AG04450 (cell line): Measurements from ENCODE around the gene XNDC1N. TPM values are rescaled to one million over a fixed set of nuclear protein-coding genes. Genes with fewer than 3 reads are reported as not detected.

Source experiments
- CTCF ChIA-PET: fragments of 300-600, 350-600 bp; formaldehyde crosslinking; extraction: SDS; loops from one replicate; lab custom pipeline; 2022; ENCODE audit warnings: antibody characterized with exemption, inconsistent platforms; lab: Charles Lee
- POLR2A ChIA-PET: fragments of 350-600 bp; formaldehyde crosslinking; extraction: SDS; loops from one replicate; lab custom pipeline; 2021; ENCODE audit warnings: antibody characterized with exemption, inconsistent platforms; lab: Yijun Ruan, JAX
- DNase-seq: peaks from one replicate; pipeline ENCODE4 v3.0.0-alpha.2; 2011; ENCODE audit warnings: low read depth, low spot score
- H3K27ac ChIP-seq: one replicate; pipeline ENCODE4 v1.5.1; 2012; ENCODE audit warnings: low read depth, low read length, control low read depth
- H3K27me3 ChIP-seq: one replicate; pipeline ENCODE4 v1.6.0; 2012; ENCODE audit warnings: low read length; ENCODE audit not compliant: control insufficient read depth, insufficient read depth
- H3K4me3 ChIP-seq: 2 replicates; pipeline ENCODE4 v1.5.1; 2011; ENCODE audit warnings: mild to moderate bottlenecking, low read depth, low read length, control low read depth
- H3K9me3 ChIP-seq: 2 replicates; pipeline ENCODE4 v1.5.1; 2012; ENCODE audit warnings: low read length; ENCODE audit not compliant: control insufficient read depth, insufficient read depth
- polyA plus RNA-seq: library from polyadenylated mRNA; depleted of rRNA; stranded (reverse); fragments of >200 nt; gene quantifications from 2 replicates; pipeline ENCODE4 v1.2.3, GENCODE V29; 2011
- TF ChIP-seq, protein P1 (sequence below): IDR thresholded peaks from 2 replicates; pipeline ENCODE4 v1.5.1; 2011; ENCODE audit warnings: low read depth, low read length, control low read depth, inconsistent platforms

The XNDC1N gene
- polyA plus RNA-seq, 1 experiment: 3.1 TPM

DNA sequence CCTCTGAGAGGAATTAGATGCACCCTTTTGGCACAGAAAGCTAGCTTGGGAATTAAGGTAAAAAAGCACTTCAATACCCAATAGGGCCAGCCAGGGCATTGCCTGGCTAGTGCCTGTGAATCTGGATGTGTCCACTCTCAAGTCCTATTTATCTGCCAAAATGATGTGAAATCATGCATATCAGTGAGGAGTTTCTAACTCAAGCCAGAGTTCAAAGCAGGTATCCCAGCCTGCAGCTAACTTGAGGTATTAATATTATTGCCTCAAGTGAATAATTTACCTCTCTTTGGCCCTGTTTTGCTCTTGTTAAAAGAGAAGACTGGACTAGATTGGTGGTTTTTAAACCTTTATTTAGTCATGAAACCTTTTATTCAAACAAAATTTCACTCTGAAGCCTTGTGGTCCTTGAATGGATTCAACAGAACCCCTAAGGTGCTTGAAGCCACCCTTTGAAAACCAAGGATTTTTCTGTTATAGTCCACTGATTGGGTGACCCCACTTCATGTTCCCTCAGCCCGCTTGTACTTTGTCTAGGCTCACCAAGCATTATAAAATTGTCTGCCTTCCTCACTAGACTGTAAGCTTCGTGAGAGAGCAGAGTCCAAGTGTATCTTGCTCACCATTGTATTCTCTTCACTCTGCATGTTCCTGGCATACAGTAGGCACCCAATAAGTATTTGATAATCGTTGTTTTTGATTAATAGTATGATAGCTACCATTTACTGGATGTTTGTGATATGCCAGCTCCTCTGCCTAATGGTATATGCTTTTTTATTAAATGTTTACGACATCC is 4.9 kb upstream of the XNDC1N start:
- H3K4me3 ChIP-seq: no peak overlapping the region
- no peaks in the 10 kb centered on the region for H3K27me3 ChIP-seq
- CTCF ChIA-PET: no interaction called here
- TF ChIP-seq, protein P1, sequence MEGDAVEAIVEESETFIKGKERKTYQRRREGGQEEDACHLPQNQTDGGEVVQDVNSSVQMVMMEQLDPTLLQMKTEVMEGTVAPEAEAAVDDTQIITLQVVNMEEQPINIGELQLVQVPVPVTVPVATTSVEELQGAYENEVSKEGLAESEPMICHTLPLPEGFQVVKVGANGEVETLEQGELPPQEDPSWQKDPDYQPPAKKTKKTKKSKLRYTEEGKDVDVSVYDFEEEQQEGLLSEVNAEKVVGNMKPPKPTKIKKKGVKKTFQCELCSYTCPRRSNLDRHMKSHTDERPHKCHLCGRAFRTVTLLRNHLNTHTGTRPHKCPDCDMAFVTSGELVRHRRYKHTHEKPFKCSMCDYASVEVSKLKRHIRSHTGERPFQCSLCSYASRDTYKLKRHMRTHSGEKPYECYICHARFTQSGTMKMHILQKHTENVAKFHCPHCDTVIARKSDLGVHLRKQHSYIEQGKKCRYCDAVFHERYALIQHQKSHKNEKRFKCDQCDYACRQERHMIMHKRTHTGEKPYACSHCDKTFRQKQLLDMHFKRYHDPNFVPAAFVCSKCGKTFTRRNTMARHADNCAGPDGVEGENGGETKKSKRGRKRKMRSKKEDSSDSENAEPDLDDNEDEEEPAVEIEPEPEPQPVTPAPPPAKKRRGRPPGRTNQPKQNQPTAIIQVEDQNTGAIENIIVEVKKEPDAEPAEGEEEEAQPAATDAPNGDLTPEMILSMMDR: no peak
- DNase-seq: no peak
- POLR2A ChIA-PET: no interaction called here
- H3K9me3 ChIP-seq: no peaks in the 10 kb centered on the region; the same call in 1 of the 2 replicates
- no peak overlapping the region for H3K27ac ChIP-seq

DNA sequence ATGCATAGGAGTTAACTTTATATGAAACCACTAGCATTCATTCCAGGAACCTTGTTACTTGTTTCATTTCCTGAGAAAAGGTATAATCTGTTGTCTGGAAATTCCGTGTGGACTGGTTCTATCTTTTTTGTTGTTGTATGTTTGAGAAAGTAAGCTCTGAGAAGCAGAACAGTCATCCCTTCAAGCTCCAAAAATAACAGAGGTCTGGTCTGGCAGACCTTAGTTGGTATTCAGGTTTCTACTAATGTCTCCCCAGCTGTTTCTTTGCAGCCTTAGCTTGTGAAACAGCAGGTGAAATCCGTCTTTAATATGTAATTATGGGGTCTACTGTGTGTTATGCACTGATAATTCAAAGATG is 2.8 kb upstream of the XNDC1N start:
- no peak overlapping the region for H3K27ac ChIP-seq
- POLR2A ChIA-PET: no interaction called here
- DNase-seq: no peak
- no peak overlapping the region for H3K4me3 ChIP-seq
- no peaks in the 10 kb centered on the region; the same call in 1 of the 2 replicates for H3K9me3 ChIP-seq
- no peaks in the 10 kb centered on the region for H3K27me3 ChIP-seq
- CTCF ChIA-PET: interaction anchor here (0.6 kb wide), 1 partner anchor 11 kb away, joined by 9 read pairs; no protein-coding TSS in a partner anchor
- TF ChIP-seq, protein P1: no peak

DNA sequence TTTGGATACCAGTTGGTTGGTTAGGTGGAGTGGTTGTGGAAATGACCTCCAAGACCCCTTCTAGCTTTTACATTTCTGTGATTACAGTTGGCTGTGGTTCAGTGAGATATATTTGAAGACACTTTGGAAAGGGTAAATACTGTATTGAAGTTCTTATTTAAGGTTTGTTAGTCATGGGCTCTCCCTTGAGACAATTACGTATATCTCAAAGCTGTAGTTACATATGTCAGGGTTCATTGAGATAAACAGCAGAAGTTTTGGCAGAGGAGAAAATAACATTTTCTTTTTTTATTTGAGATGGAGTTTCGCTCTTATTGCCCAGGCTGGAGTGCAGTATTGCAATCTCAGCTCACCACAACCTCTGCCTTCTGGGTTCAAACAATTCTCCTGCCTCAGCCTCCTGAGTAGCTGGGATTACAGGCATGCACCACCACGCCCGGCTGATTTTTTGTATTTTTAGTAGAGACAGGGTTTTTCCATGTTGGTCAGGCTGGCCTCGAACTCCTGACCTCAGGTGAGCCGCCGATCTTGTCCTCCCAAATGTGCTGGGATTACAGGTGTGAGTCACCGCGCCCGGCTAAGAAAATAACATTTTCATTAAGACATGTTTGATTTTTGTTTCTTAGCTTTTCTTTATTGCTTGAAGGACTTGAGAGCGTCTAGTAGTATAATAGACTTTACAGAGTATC is 2.3 kb upstream of the XNDC1N start:
- CTCF ChIA-PET: interaction anchor here (0.6 kb wide), 1 partner anchor 11 kb away, joined by 9 read pairs; no protein-coding TSS in a partner anchor
- Histone ChIP-seq H3K4me3 (no peak overlapping the region; the same call in 1 of the 2 replicates), H3K27ac (no peak overlapping the region), H3K9me3 (no peaks in the 10 kb centered on the region; the same call in 1 of the 2 replicates), H3K27me3 (no peaks in the 10 kb centered on the region)
- DNase-seq: no peak
- TF ChIP-seq, protein P1: no peak
- POLR2A ChIA-PET: no interaction called here

DNA sequence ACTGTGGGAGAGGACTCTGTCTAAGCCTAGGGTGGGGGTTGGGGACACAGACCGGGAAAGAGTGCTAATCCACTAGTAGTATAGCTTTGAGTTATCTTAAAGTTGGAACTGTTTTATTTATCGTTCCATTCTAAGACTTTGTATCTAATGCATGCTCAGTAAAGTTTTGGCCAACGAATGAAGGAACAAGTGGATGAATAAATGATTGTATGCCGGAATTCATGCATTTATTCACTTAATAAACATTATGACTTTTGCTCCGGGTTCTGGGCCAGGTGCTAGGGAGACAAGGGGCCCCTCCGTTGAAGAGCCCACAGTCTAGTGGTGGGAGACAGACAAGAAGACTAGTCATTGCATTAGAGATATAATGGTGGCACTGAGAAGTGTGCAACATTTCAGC is 1.1 kb upstream of the XNDC1N start:
- Histone ChIP-seq H3K9me3 (no peaks in the 10 kb centered on the region; the same call in 1 of the 2 replicates), H3K4me3 (peak overlapping the region; percentile 95), H3K27ac (no peak overlapping the region), H3K27me3 (no peaks in the 10 kb centered on the region)
- TF ChIP-seq, protein P1: no peak
- CTCF ChIA-PET: interaction anchor here (1.0 kb wide), 1 partner anchor 129 kb away, joined by 4 read pairs; no protein-coding TSS in a partner anchor
- DNase-seq: no peak
- POLR2A ChIA-PET: interaction anchor here (1.0 kb wide), 1 partner anchor 15 kb away, joined by 4 read pairs; no protein-coding TSS in a partner anchor
